ENCODE data around the gene DOCK3.

GRCh38 chr3:50862221-50862620 lies 187.5 kb downstream of the DOCK3 start:
- TF ChIP-seq CTCF (IDR thresholded peaks at IDR 0.05; ENCODE audit: low read depth, low read length, missing input control) (no peak), RXRA (IDR thresholded peaks at IDR 0.05) (no peak), RAD21 (IDR thresholded peaks at IDR 0.05) (no peak), SP1 (IDR thresholded peaks at IDR 0.05) (no peak)

Data from liver (tissue), 3 donors.